ENCODE results near the gene MACROH2A2.
A peak's percentile ranks its signal among the peaks of the same experiment; 100 is the strongest.
"Not testable (repeated sequence)": the region's sequence is repeated elsewhere in the genome, so short reads cannot be mapped to it uniquely, and the experiment has no call there.

The MACROH2A2 gene

GRCh38 chr10:70097459-70097858, 44.8 kb downstream of the MACROH2A2 start:
- no peak for TF ChIP-seq CTCF (conservative IDR thresholded peaks at IDR 0.05; ENCODE audit: low read depth, low read length)
- DNase-seq (ENCODE audit: low read depth), result no peak

GRCh38 chr10:70098271-70098670, 45.6 kb downstream of the MACROH2A2 start:
- TF ChIP-seq CTCF (conservative IDR thresholded peaks at IDR 0.05; ENCODE audit: low read depth, low read length), result no peak
- H3K4me3 ChIP-seq (ENCODE audit: low read length), result no peak overlapping the region
- no peak for DNase-seq (ENCODE audit: low read depth)

More at GRCh38 chr10:70097459-70097858, 44.8 kb downstream of the MACROH2A2 start:
- no peak overlapping the region for H3K4me3 ChIP-seq (ENCODE audit: low read length)

- not testable (repeated sequence) for DNase-seq (ENCODE audit: low read depth); H3K4me3 ChIP-seq (ENCODE audit: low read length)
Observed at GRCh38 chr10:70101068-70101562, 48.5 kb downstream of the MACROH2A2 start.

- TF ChIP-seq CTCF (conservative IDR thresholded peaks at IDR 0.05; ENCODE audit: low read depth, low read length), result no peak
- no peak overlapping the region for H3K4me3 ChIP-seq (ENCODE audit: low read length)
- DNase-seq (ENCODE audit: low read depth), result no peak
Observed at GRCh38 chr10:70101668-70102067, 49.0 kb downstream of the MACROH2A2 start.

- no peak overlapping the region for H3K4me3 ChIP-seq (ENCODE audit: low read length)
- no peak for DNase-seq (ENCODE audit: low read depth)
- peak; percentile 67 for TF ChIP-seq CTCF (conservative IDR thresholded peaks at IDR 0.05; ENCODE audit: low read depth, low read length)
Observed at GRCh38 chr10:70106958-70107791, 54.5 kb downstream of the MACROH2A2 start.

GRCh38 chr10:70109064-70109729, 56.6 kb downstream of the MACROH2A2 start:
- no peak for DNase-seq (ENCODE audit: low read depth)
- TF ChIP-seq CTCF (conservative IDR thresholded peaks at IDR 0.05; ENCODE audit: low read depth, low read length), result no peak
- no peak overlapping the region for H3K4me3 ChIP-seq (ENCODE audit: low read length)

- TF ChIP-seq CTCF (conservative IDR thresholded peaks at IDR 0.05; ENCODE audit: low read depth, low read length), result no peak
- no peak for DNase-seq (ENCODE audit: low read depth)
- H3K4me3 ChIP-seq (ENCODE audit: low read length), result no peak overlapping the region
Observed at GRCh38 chr10:70111496-70111895, 58.9 kb downstream of the MACROH2A2 start.
